ENCODE results near the gene RBM17.
"Not testable (repeated sequence)": the region's sequence is repeated elsewhere in the genome, so short reads cannot be mapped to it uniquely, and the experiment has no call there.

RBM17 gene

GRCh38 chr10:6139470-6139869, 50.6 kb downstream of the RBM17 start:
- no peak for FAIRE-seq

- FAIRE-seq: no peak
These were observed 51.5 kb downstream of the RBM17 start for GRCh38 chr10:6140141-6140841.

DNA sequence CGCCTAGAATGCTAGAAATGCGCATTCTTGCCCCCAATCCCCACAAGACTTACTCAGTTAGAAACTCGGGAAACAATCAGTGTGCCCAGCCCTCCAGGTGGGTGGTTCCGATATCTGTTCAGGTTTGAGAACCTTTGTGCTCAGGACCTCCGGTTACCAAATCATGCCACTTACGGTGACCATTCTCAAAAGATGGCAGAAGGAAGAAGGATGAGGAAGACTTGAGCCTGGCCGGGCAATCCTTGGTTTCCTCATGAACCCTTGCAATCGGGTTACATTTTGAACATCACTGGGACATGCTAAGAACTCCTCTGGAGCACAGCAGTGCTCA, 52.1 kb downstream of the RBM17 start:
- no peak for FAIRE-seq

- FAIRE-seq: no peak
These were observed 52.7 kb downstream of the RBM17 start for GRCh38 chr10:6141296-6142151.

- FAIRE-seq: not testable (repeated sequence)
These were observed 53.4 kb downstream of the RBM17 start for GRCh38 chr10:6142186-6142585.

DNA sequence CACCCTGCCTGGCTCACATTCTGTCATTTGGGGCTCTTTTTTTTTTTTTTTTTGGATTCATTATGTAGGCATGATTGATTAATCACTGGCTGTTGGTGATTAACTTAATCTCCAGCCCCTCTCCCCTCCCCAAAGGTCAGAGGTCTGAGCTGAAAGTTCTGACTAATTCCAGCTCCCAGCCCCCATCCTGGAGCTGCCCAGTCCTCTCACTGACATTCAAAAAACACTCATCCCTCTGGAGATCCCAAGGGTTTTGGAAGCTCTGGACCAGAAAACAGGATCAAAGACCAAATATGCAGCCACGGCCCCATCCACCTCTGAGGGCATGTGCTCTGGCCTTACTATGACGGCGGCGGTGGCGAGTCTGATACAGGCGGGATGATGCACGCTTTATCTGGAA, 53.8 kb downstream of the RBM17 start:
- no peak for FAIRE-seq

DNA sequence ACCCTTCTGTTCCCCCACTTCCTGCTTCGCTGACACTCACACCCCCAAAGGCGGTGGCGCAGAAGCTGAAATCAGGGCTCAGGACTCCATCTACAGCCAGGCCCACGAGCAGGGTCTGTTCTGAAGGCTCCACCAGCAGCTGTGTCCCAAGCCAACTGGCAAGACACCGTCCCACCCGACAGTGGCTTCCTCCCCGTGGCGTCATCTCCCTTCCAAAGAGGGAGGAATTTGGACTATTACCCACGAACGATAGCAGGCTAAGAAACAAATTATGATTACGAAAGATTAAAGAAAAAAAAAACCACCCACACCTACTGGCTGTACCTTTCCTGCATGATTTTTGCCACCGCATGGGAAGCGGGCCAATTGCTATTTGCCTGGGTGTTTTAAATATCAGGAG, 54.3 kb downstream of the RBM17 start:
- FAIRE-seq: no peak

GRCh38 chr10:6144406-6145165, 55.8 kb downstream of the RBM17 start:
- no peak for FAIRE-seq

GRCh38 chr10:6145166-6145987, 56.5 kb downstream of the RBM17 start:
- FAIRE-seq: no peak

DNA sequence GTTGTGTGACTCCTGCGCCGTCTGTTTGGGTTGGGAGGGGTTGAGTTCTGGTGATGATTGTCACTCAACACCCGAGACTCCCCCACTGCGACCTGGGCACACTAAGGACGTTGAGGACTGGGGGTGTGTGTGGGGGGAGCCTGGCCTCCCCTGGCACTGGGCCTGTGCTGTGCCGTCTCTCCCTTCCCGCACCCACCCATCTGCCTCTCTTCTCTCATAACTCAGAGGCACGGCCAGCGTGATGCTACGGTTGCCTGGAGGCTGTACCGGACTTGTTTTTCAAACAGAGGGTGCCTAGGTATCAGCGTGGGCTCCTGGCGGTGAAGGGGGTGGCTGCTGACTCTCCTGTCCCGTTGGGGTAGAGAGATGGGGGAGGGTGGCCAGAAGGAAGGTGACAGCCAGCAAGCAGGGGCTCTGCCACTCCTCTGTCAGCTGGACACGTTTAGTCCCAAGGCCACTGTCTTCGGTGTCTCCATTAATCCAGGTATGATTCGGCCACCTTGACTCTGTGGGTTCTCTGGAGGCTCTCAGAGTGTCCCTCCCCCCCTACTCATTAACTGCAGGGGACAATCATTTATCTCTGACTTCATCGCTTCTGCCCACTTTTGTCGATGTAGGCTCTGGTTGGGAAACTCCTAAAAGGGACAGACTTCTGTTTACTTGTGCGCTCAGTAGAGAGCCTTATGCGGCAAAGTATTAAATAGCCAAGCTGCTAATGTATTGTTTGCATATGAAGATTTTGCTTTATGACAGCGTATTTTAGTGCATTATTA, 57.4 kb downstream of the RBM17 start:
- no peak for FAIRE-seq

- no peak for FAIRE-seq
These were observed 58.1 kb downstream of the RBM17 start for GRCh38 chr10:6146921-6147320.

DNA sequence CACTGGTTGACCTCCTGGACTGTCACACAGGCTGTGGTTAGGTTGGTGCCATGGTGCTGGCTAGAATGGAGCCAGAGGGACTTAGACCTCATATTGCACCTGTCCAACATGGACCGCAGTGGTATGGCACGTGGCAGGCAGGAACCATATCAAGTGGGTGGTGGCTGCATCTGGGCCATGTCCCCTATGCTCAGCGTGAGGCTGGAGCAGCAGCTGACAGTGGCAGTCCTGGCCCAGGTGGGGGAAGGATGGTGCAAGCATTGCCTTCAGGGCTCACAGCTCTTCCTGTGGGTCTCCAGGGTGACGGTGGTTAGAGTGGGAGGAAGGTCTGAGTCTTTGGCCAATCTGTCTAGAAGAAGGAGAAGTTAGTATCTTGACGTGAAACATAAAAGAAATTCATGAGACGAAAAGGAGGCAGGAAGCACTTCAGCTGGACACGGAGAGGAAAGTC, 59.4 kb downstream of the RBM17 start:
- no peak for FAIRE-seq

GRCh38 chr10:6148908-6149307, 60.1 kb downstream of the RBM17 start:
- FAIRE-seq: no peak

GRCh38 chr10:6151087-6151977, 62.5 kb downstream of the RBM17 start:
- FAIRE-seq: no peak

DNA sequence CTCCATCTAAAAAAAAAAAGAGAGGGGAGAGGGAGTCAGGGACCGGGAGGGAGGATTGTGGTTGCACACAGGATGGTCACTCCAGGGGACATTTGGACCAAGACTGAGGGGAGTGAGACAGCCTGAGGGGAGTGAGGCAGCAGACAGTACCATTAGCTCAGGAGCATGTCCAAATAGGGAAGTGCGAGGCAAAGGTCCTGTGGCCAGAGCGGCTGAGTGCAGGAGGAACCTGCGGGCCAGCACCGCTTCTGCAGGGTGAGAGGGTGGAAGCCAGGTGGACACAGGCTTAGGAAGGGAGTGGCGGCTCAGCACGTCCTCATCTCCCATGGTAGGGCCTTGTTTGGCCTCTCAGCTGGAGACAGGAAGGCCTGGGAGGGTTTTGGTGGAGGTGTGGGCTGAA, 65.0 kb downstream of the RBM17 start:
- no peak for FAIRE-seq

GRCh38 chr10:6154566-6154965, 65.7 kb downstream of the RBM17 start:
- no peak for FAIRE-seq

GRCh38 chr10:6158276-6158675, 69.4 kb downstream of the RBM17 start:
- FAIRE-seq: no peak

- no peak for FAIRE-seq
These were observed 73.1 kb downstream of the RBM17 start for GRCh38 chr10:6161921-6162320.

- no peak for FAIRE-seq
These were observed 73.9 kb downstream of the RBM17 start for GRCh38 chr10:6162589-6163356.
